Left kidney (tissue), 8 donors: ENCODE measurements around the gene ZBTB5. TPM values are rescaled to one million over a fixed set of nuclear protein-coding genes. Genes with fewer than 3 reads are reported as not detected.
"Not testable (repeated sequence)": the region's sequence is repeated elsewhere in the genome, so short reads cannot be mapped to it uniquely, and the experiment has no call there.

ENCODE experiments used
- DNase-seq: peaks from one replicate; pipeline ENCODE4 v3.0.0-alpha.2; 2013
- long read RNA-seq, 8 donors: transcript quantifications; one replicate each; lab custom pipeline, GENCODE V29; 2026
- polyA plus RNA-seq: library from polyadenylated mRNA; unstranded; fragments of 120-200 nt; gene quantifications from one replicate; pipeline ENCODE4 v1.2.1, GENCODE V29; 2013; ENCODE audit not compliant: insufficient read length

The ZBTB5 gene, protein sequence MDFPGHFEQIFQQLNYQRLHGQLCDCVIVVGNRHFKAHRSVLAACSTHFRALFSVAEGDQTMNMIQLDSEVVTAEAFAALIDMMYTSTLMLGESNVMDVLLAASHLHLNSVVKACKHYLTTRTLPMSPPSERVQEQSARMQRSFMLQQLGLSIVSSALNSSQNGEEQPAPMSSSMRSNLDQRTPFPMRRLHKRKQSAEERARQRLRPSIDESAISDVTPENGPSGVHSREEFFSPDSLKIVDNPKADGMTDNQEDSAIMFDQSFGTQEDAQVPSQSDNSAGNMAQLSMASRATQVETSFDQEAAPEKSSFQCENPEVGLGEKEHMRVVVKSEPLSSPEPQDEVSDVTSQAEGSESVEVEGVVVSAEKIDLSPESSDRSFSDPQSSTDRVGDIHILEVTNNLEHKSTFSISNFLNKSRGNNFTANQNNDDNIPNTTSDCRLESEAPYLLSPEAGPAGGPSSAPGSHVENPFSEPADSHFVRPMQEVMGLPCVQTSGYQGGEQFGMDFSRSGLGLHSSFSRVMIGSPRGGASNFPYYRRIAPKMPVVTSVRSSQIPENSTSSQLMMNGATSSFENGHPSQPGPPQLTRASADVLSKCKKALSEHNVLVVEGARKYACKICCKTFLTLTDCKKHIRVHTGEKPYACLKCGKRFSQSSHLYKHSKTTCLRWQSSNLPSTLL
- 32.9 TPM for polyA plus RNA-seq
- long read RNA-seq, donor 1, full-length matches to known transcripts, result 9 of 9 reads
- long read RNA-seq, donor 1, partial matches to known transcripts, result 0 of 9 reads
- long read RNA-seq, donor 1, other reads (novel, unspliced or antisense), result 0 of 9 reads
- long read RNA-seq, donor 2, full-length matches to known transcripts, result 7 of 7 reads
- long read RNA-seq, donor 2, partial matches to known transcripts, result 0 of 7 reads
- long read RNA-seq, donor 2, other reads (novel, unspliced or antisense), result 0 of 7 reads
- long read RNA-seq, donor 3, full-length matches to known transcripts, result 4 of 4 reads
- long read RNA-seq, donor 3, partial matches to known transcripts, result 0 of 4 reads
- long read RNA-seq, donor 3, other reads (novel, unspliced or antisense), result 0 of 4 reads
- long read RNA-seq, donor 4, full-length matches to known transcripts, result 1 of 1 reads
- long read RNA-seq, donor 4, partial matches to known transcripts, result 0 of 1 reads
- long read RNA-seq, donor 4, other reads (novel, unspliced or antisense), result 0 of 1 reads
- long read RNA-seq, donor 5, full-length matches to known transcripts, result 6 of 6 reads
- long read RNA-seq, donor 5, partial matches to known transcripts, result 0 of 6 reads
- long read RNA-seq, donor 5, other reads (novel, unspliced or antisense), result 0 of 6 reads
- long read RNA-seq, donor 6, full-length matches to known transcripts, result 7 of 7 reads
- long read RNA-seq, donor 6, partial matches to known transcripts, result 0 of 7 reads
- long read RNA-seq, donor 6, other reads (novel, unspliced or antisense), result 0 of 7 reads
- long read RNA-seq, donor 7, full-length matches to known transcripts, result 10 of 10 reads
- long read RNA-seq, donor 7, partial matches to known transcripts, result 0 of 10 reads
- long read RNA-seq, donor 7, other reads (novel, unspliced or antisense), result 0 of 10 reads
- long read RNA-seq, donor 8, full-length matches to known transcripts, result 7 of 7 reads
- long read RNA-seq, donor 8, partial matches to known transcripts, result 0 of 7 reads
- long read RNA-seq, donor 8, other reads (novel, unspliced or antisense), result 0 of 7 reads

- DNase-seq, result peak; percentile 99
Observed at GRCh38 chr9:37465249-37466036, at the start of gene ZBTB5. Gene ZBTB5 (minus strand): TSS chr9:37465450. CDS start chr9:37442551, 22,899 bp downstream.

DNA sequence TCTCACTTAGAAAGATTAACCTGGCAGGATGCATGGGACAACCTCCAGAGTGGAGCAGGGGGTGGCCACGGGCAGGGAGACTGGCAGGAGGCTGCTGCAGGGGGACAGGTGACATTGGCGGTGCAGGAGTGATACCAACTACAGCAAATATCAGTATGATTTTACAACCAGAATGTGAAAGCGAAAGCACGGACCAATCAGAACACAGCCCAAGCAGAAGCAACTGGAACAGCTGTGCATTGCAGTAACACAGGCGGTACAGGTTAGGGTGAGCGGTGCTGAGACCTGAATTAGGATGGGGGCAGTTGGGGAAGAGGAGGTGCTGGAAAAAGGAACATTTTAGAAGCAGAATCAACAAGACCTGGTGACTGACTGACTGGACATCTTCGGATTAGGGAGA lies 49.7 kb upstream of the ZBTB5 start:
- DNase-seq, result no peak

- not testable (repeated sequence) for DNase-seq
Observed at GRCh38 chr9:37514415-37514814, 49.2 kb upstream of the ZBTB5 start.

DNA sequence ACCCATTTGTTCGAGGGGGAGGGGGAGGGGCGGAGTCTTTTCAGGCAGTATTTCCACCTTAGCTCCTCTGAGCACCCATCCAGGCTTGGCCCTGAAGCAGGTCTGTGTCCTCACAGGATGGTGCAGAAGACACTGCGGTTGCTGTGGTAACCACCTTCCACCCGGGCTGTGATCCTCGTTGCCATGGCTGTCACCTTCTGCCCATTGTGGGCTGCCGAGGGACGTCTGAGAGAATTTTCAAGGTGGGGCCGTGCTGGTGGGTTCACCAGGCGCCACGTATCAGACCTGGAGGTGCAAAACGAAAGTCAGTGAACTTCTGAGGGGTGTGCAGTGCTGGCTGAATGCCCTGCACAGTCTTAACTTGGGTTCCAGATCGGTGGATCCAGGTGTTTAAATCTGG lies 47.2 kb upstream of the ZBTB5 start:
- DNase-seq, result no peak

DNA sequence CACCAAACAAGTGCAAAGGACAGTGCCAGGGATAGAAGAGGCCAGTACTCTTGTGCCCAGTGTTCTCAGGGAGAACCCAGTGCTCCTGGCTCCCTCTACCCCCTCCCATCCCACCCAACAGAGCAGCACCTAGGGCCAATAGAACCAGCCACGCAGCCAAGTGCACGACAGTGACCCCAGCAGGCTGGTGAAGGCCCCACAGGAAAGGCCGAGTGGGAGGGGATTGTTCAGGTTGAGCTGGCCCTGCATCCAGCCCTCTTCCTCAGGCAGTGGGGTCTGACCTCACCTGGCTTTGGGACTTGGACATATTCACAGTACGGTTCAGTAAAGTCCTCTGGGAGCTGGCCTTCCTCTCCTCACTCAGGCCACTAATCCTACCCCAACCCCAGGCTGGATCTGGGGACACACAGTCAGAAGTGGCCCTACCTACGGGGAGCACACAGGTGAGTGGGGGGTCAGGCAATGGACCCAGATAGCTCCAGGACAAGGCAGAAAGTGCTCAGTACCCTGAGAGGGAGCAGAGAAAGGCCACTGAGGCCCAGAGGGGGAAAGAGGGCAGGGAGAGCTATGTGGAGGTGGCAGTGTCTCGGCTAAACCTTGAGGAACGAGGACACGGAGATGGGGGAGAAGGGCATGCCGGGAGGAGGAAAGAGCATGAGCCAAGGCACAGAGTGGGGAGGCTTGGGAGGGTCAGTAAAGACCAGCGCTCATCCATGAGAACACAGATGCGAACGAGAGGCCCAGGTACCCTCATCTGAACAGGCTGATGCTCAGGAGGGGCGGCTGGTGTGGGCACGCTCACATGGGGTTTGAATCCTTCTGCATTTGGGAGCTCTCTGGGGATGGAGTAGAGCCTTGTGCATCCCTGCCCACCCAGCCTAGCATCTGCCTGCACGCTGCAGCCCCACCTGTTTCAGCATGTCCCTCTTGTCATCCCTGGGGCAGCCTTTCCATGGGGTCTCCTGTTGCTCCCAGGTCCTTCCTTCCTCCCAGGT lies 46.1 kb upstream of the ZBTB5 start:
- DNase-seq, result no peak

GRCh38 chr9:37510053-37510452 lies 44.8 kb upstream of the ZBTB5 start:
- not testable (repeated sequence) for DNase-seq

DNA sequence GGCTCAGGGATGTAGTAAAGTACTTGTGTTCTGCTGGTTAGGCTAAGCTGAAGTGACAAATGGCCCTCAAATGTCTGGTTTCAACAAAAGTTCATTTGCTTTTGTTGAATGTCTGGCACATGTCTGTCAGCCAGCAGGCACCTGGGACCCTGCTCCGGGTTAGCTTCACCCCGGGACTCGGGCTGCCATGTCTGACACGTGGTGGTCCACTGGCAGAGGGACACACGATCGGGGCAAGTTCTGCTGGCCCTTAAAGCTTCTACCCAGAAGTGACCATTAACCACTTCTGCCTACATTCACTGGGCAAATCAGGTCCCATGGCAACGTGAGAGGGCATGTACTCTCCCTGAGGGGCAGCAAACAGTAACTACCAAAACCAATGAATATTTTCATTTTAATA lies 44.3 kb upstream of the ZBTB5 start:
- DNase-seq, result no peak

- DNase-seq, result no peak
Observed at GRCh38 chr9:37508834-37509206, 43.6 kb upstream of the ZBTB5 start.

- DNase-seq, result no peak
Observed at GRCh38 chr9:37508135-37508833, 43.0 kb upstream of the ZBTB5 start.

DNA sequence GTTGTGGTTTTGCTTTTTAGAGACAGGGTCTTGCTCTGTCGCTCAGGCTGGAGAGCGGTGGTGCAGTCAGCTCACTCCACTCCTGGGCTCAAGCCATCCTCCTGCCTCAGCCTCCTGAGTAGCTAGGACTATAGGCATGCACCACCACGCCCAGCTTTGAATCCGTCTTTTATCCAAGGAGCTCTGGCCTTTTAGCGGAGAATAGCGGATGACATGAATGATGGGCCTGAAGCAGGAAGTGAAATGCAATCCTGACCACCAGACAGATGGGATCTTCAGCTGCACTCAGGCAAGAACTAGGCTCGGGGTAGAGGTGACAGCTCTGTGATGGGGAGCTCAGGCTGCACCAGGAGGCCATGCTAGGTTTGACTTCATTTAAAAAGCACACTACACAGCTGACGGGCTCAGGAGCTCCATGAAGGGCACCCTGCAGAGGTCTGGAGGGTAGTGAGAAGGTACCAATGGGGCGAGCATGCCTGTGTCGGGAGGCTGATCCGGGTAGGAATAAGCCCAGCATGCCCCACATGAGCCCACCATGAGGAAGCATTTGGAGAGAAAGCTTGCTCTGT lies 42.4 kb upstream of the ZBTB5 start:
- DNase-seq, result no peak

- no peak for DNase-seq
Observed at GRCh38 chr9:37504605-37505004, 39.4 kb upstream of the ZBTB5 start.

DNA sequence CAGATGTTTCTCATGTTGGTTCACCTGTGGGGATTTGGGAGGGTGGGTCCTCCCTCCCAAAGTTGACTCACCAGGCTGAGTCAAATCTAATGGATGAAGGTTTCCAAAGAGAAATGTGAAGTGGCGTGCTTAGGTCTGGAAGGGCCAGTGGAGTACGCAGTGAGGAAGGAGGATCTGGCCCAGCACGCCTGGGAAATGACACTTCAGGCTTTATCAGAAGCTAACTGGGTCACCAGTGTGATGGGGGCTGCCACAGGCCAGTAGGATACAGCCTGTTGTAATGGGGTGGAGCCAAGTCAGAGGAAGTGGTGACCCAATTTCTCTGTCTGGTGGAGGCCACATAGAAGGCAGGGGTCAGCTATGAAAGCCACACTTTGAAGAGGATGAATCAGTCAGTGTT lies 38.5 kb upstream of the ZBTB5 start:
- no peak for DNase-seq

DNA sequence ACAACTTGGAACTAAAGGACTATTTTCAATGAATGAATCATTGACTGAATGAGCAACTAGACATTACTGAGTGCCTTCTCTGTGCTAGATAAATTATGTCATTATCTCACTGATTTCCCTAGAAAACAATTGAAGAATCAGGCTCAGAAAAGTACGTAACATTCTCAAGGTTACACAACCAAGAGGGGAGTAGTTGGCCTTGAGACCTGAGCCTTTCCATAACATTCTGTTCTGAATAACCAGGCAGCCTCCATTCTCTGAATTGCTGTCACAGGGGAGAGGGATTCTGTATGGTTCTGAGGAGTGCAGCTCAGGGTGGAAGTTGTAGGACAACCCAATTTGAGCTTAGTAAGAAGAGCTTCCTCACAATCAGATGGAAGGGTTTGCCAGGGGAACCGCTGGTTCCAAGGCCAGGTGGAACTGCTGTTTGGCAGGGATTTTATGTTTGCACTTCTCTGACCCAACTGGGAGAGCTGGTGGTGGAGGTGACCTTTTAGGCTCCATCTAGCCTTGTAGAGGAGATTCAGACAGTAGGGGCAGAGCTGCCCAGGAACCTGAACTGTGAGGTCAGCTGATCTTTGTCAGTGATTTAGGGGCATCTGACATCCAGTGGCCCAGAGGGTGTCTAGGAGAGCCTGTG lies 36.8 kb upstream of the ZBTB5 start:
- DNase-seq, result no peak

- DNase-seq, result no peak
Observed at GRCh38 chr9:37499297-37499696, 34.0 kb upstream of the ZBTB5 start.

DNA sequence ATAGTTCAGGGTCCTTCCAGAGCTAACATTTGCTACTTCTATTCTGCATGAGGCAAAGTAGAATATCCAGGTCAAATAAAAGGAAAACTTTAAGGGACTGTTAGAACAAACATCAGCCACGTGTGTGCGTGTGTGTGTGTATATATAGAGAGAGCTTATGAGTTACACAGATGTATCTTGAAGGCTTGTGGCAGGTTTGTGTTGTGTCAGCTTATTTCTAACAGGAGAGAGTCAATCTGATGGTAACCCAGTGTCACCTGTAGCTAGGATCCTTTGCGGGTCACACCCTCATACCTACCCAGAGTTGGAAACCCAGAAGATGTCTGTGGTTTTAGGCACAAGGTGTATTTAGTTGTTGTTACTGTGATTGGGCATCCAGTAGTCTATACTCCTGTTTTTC lies 33.2 kb upstream of the ZBTB5 start:
- no peak for DNase-seq

- no peak for DNase-seq
Observed at GRCh38 chr9:37497320-37497719, 32.1 kb upstream of the ZBTB5 start.

GRCh38 chr9:37496020-37496419 lies 30.8 kb upstream of the ZBTB5 start:
- no peak for DNase-seq

GRCh38 chr9:37495571-37495970 lies 30.3 kb upstream of the ZBTB5 start:
- DNase-seq, result no peak
